Choroid plexus epithelial cell (primary cell): ENCODE measurements around the gene FNDC3B.

ENCODE experiments used
- DNase-seq: peaks from one replicate; pipeline ENCODE4 v3.0.0-alpha.2; 2010; ENCODE audit warnings: low read depth
- H3K4me3 ChIP-seq: 2 replicates; pipeline ENCODE4 v1.5.1; 2011; ENCODE audit warnings: low read depth, mild to moderate bottlenecking, control low read depth, low read length, moderate library complexity
- CTCF ChIP-seq: conservative IDR thresholded peaks from 2 replicates; pipeline ENCODE4 v1.5.1; 2011; ENCODE audit warnings: low read depth, mild to moderate bottlenecking, control low read depth, inconsistent platforms, low read length, moderate library complexity

Gene FNDC3B

GRCh38 chr3:172410702-172411477 is 371.5 kb downstream of the FNDC3B start:
- no peak overlapping the region for H3K4me3 ChIP-seq
- no peak for TF ChIP-seq CTCF
- DNase-seq, result no peak

GRCh38 chr3:172411478-172411947 is 372.1 kb downstream of the FNDC3B start:
- TF ChIP-seq CTCF, result no peak
- DNase-seq, result no peak
- H3K4me3 ChIP-seq, result no peak overlapping the region

- no peak for TF ChIP-seq CTCF
- DNase-seq, result no peak
- no peak overlapping the region for H3K4me3 ChIP-seq
Measured at GRCh38 chr3:172415323-172415722, 375.9 kb downstream of the FNDC3B start.

- no peak for TF ChIP-seq CTCF
- DNase-seq, result no peak
- H3K4me3 ChIP-seq, result no peak overlapping the region
Measured at GRCh38 chr3:172437713-172438112, 398.3 kb downstream of the FNDC3B start.

- TF ChIP-seq CTCF, result no peak
- no peak for DNase-seq
- H3K4me3 ChIP-seq, result no peak overlapping the region
Measured at GRCh38 chr3:172438186-172438585, 398.8 kb downstream of the FNDC3B start.

- no peak overlapping the region for H3K4me3 ChIP-seq
- TF ChIP-seq CTCF, result no peak
- no peak for DNase-seq
Measured at GRCh38 chr3:172441581-172441980, 402.2 kb downstream of the FNDC3B start.

GRCh38 chr3:172442606-172443005 is 403.2 kb downstream of the FNDC3B start:
- TF ChIP-seq CTCF, result no peak
- no peak overlapping the region for H3K4me3 ChIP-seq
- DNase-seq, result no peak
